ENCODE measurements around the gene BPIFB1.

Gene BPIFB1

DNA sequence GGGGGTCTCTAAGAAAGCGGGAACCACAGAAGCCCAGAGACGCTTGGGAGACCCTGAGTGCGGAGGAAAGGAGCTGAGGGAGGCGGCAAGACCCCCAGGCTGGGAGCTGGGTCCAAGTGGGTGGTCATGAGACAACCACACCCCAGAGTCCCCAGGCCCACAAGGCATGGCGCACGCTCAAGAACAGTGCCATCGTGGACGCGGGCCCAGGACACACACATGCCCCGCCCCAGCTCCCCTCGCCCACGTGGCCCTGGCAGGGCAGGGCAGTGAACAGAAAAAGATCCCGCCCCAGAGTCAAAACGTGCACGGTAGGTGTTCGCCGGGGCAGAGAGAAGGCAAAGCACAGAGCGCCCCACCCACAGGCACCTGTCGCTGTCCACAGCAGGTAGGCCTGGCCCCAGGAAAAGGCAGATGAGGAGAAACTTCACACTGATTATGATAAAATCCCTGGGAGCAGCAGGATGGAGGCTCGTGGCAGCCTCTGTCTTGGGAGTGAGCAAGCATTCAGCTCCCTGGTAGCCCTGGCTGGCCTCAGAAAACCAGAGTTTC, 50.0 kb downstream of the BPIFB1 start:
- DNase-seq = no peak

DNA sequence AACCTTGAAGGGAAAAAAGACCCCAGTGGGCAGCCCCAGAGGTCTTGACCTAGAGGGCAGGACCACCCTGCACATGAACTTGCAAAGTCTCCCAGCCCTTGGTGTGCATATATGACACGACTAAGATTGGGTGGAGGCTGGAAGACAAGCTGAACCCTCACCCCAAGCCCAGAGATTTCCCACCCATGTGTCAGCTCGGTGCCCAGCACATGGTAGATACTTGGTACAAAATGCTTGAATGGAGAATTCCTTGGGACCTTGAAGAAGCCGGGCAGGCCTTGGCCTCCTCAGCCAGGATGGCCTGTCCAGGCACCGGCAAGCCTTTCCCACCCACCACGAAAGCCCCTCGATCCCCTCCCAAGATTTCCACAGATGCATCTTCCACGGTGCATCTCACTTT, 50.6 kb downstream of the BPIFB1 start:
- DNase-seq = no peak

DNA sequence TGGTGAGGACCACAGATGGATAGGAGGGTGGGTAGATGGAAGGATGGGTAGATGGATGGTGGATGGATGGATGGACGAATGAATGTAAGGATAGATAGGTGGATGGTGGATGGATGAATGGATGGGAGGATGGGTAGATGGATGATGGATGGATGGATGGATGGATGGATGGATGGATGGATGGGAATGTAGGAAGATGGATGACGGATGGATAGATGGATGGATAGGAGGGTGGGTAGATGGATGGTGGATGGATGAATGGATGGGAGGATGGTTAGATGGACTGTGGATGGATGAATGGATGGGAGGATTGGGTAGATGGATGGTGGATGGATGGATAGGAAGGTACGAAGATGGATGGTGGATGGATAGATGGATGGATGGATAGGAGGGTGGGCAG, 51.1 kb downstream of the BPIFB1 start:
- no peak for DNase-seq

GRCh38 chr20:33336375-33336774, 53.4 kb downstream of the BPIFB1 start:
- DNase-seq = no peak

- no peak for DNase-seq
These were observed 54.1 kb downstream of the BPIFB1 start for GRCh38 chr20:33337119-33337518.

DNA sequence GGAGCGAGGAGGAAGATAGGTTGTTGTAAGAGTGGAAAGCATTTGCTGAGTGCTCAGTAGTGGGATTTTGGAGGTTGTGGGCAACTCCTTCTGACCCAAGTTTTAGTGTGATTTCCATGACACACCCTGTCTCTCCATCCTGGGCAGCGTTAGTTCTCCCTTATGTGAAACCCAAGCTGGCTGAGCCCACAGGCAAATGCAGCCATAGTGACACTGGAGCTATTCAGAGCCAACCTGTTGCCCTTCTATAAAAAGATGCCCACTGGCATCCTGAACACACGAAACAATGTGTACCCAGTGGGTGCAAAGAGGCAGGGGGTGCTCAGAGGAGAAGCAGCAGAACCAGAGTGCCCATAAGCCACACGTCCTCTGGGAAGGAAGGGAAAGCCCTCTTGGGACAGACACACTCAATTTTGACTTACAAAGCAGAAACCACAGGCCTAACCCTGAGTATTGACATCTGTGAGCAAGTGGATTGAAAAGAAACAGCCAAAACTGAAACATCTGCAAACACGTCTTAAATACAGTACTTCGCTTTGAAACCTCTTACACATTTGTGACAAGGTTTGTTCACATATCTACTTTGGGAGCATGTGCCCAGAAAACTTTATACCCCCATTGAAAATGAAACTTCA, 54.6 kb downstream of the BPIFB1 start:
- no peak for DNase-seq

DNA sequence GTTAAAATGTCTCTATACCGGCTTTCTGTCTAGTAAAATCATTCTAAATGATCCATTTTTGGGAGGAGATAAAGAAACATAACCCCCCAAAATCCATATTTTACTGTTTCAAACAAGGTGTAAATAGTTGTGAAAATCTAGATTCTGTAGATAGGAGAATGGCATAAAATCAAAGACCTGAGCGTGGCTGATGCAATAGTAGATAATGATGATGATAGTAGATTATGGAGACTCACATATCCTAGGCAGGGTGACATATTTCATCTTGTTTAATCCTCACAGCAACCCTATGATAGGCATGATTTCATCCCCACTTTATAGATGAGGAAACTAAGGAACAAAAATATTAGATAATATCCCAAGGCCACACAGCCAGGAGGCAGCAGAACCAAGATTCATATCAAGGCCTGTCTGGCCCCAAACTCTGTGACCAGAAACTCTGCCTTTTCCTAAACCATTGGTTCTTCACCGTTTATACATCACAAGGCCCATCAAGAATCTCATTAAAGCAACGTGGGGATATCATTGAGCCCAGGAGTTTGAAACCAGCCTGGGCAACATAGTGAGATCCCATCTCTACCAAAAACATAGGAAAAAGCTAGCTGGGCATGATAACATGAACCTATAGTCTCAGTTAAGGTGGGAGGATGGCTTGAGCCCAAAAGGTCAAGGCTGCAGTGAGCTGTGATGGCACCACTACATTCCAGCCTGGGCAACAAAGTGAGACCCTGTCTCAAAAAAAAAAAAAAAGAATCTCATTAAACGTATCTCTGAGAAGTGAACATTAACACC, 55.6 kb downstream of the BPIFB1 start:
- DNase-seq = no peak

GRCh38 chr20:33339515-33340058, 56.6 kb downstream of the BPIFB1 start:
- no peak for DNase-seq

DNA sequence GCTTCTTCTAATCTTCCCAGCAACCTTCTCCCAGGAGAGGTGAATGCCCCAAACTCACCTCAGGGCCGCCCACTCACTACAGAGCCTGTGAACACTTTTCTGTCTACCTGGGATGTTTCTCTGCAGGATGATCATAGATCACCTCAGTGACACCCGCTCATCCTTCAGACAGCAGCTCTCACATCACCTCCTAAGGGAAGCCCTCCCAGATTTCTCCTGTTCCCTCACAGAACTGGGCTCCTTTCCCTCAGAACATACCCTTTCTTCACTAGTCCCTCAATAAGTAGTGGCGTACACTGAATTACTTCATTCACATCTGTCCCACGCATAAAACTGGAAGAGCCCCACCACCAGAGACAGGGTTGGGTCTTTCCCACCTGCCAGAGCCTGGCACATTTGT, 60.5 kb downstream of the BPIFB1 start:
- no peak for DNase-seq

GRCh38 chr20:33345342-33345741, 62.3 kb downstream of the BPIFB1 start:
- DNase-seq = no peak

DNA sequence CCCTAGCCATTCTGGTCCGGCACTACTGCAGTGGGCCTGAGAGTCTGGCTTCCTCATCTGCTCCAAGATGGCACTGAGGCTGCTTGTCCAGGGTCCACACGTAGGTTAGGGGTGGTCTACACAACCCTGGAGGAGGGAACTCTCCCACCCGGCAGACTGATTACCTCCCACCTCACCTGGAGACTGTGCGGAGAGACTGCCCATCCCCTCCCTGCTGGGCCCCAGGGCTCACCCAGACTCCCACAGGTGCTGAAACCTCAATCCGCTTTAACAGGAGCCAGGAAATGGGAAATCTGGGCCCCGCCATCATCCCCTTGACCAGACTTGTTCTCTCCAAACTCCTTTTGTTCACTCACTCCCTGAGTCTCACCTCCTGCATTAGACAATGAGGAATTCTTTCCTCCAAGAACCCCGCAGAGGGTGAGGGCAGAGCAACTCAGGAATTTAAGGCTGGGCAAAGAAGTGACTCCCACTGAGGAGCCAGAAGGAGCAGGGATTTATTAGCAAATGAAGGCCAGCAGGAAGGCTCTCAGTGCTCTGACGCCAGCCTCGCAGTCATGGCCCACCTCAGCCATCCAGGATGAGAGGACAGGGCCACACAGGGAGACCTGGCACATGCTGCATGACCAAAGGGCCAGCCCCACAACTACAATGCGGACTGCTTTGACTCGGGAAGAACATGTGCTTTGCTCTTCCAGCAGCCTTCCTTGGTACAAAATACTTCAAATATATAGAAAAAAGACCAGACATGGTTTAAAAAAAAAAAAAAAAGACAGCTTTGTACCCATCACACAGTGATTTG, 65.3 kb downstream of the BPIFB1 start:
- DNase-seq = no peak

- no peak for DNase-seq
These were observed 66.5 kb downstream of the BPIFB1 start for GRCh38 chr20:33349493-33349892.

GRCh38 chr20:33351696-33352095, 68.7 kb downstream of the BPIFB1 start:
- DNase-seq = no peak

GRCh38 chr20:33352258-33353012, 69.4 kb downstream of the BPIFB1 start:
- DNase-seq = no peak

DNA sequence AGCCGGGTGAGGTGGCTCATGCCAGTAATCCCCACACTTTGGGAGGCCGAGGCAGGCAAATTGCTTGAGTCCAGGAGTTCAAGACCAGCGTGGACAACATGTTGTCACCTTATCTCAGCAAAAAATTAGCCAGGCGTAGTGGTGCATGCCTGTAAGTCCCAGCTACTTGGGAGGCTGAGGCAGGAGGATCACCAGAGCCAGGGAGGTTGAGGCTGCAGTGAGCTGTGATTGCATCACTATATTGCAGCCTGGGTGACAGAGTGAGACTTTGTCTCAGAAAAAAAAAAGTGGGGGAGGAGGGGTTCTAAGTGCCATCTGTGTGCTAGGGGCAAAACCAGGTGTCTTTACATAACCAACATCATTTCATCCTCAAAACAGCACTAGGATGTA, 70.0 kb downstream of the BPIFB1 start:
- DNase-seq = no peak

Measured in CD4-positive, alpha-beta T cell treated with Interleukin-21 for 1 hour (primary cell).